NT2/D1 (cell line): ENCODE results near the gene LRRC56.

ENCODE experiments used
- SUZ12 ChIP-seq: IDR thresholded peaks from 2 replicates; pipeline ENCODE4 v1.6.1; 2011; ENCODE audit not compliant: insufficient read length, insufficient read depth; ENCODE audit errors: extremely low read depth
- ZNF274 ChIP-seq: IDR thresholded peaks from 2 replicates; pipeline ENCODE4 v1.6.1; 2011; ENCODE audit warnings: mild to moderate bottlenecking, low read depth, low read length

DNA sequence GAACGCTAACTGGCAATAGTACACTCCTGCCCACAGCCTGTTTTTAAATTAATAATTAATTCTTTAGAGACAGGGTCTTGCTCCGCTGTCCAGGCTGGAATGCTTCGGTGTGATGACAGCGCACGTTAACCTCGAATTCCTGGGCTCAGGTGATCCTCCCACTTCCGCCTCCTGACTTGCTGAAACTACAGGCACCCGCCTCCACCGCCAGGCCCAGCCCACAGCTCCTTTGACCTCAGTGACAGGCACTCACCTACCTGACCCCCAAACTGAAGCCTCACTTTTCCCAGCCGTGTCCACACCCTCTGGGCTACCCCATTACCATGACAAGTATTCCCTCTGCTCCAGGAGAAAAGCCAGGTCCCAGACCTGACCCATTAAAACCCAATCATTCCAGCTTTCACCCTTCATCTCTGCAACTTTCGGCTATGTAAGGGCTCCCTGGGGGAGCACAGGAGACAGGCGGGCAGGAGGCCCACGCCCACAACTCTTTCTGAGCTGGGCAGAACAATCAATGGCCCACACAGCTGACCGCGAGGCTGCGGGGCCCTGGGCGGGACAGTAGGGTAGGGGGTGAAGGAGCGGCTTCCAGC is 22.5 kb downstream of the LRRC56 start:
- no peak for TF ChIP-seq ZNF274
- no peak for TF ChIP-seq SUZ12
